PC-3 (cell line): ENCODE measurements around the gene RNASEH1. TPM values are rescaled to one million over a fixed set of nuclear protein-coding genes. Genes with fewer than 3 reads are reported as not detected.

ENCODE experiments used
- ATAC-seq: fragments of 200-7000 bp; cut with Tn5 transposase; 2 replicates; pipeline ENCODE4 v1.9.1; 2020; ENCODE audit warnings: mild to moderate bottlenecking, moderate library complexity
- BruUV-seq: library from RNA; stranded (reverse); fragments of 400-500 nt; replicated peaks from 2 replicates; lab custom pipeline; 2021; lab: Mats Ljungman, UMichigan
- CTCF ChIA-PET: fragments of 300-600 bp; sonication (Branson Sonifier 250); formaldehyde crosslinking; loops from one replicate; lab custom pipeline; 2022; ENCODE audit warnings: antibody characterized with exemption; lab: Charles Lee
- POLR2A ChIA-PET: fragments of 300-600 bp; sonication (Branson Sonifier 250); formaldehyde crosslinking; loops from one replicate; lab custom pipeline; 2022; ENCODE audit warnings: antibody characterized with exemption; ENCODE audit not compliant: unreplicated experiment; lab: Charles Lee
- DNase-seq: peaks from one replicate; pipeline ENCODE4 v3.0.0-alpha.2; 2015
- H2AFZ ChIP-seq: fragments of 300-600 bp; sonication (generic); 2 replicates; pipeline ENCODE4 v1.6.0; 2016; ENCODE audit warnings: antibody characterized with exemption, low read length
- H3F3A ChIP-seq: fragments of 300-600 bp; sonication (generic); one replicate; pipeline ENCODE4 v1.6.0; 2017; ENCODE audit warnings: antibody characterized with exemption, low read length, control low read depth, mild to moderate bottlenecking; ENCODE audit not compliant: unreplicated experiment
- H3K27ac ChIP-seq: fragments of 300-600 bp; sonication (generic); 2 replicates; pipeline ENCODE4 v1.5.1; 2016; ENCODE audit warnings: mild to moderate bottlenecking, low read length
- H3K27me3 ChIP-seq: fragments of 300-600 bp; sonication (generic); 2 replicates; pipeline ENCODE4 v1.6.1; 2016; ENCODE audit warnings: low read length, mixed read lengths
- H3K36me3 ChIP-seq: fragments of 300-600 bp; sonication (generic); 2 replicates; pipeline ENCODE4 v1.6.1; 2016; ENCODE audit warnings: low read depth, mixed run types, low read length, mixed read lengths
- H3K4me1 ChIP-seq: fragments of 300-600 bp; sonication (generic); 2 replicates; pipeline ENCODE4 v1.5.1; 2016; ENCODE audit warnings: low read length; ENCODE audit not compliant: insufficient read depth
- H3K4me2 ChIP-seq: fragments of 300-600 bp; sonication (generic); 2 replicates; pipeline ENCODE4 v1.6.0; 2016; ENCODE audit warnings: low read length
- H3K4me3 ChIP-seq: fragments of 300-600 bp; sonication (generic); 2 replicates; pipeline ENCODE4 v1.5.1; 2016; ENCODE audit warnings: mild to moderate bottlenecking, low read length, mixed read lengths
- H3K79me2 ChIP-seq: fragments of 300-600 bp; sonication (generic); 2 replicates; pipeline ENCODE4 v1.6.1; 2017; ENCODE audit warnings: low read length, mixed read lengths
- H3K9ac ChIP-seq: fragments of 300-600 bp; sonication (generic); 2 replicates; pipeline ENCODE4 v1.6.0; 2016; ENCODE audit warnings: mild to moderate bottlenecking, low read length
- H3K9me2 ChIP-seq: fragments of 300-600 bp; sonication (generic); replicated peaks from 2 replicates; pipeline ENCODE4 v1.6.1; 2016; ENCODE audit warnings: mixed run types, low read length, mixed read lengths
- H3K9me3 ChIP-seq: fragments of 300-600 bp; sonication (generic); 2 replicates; pipeline ENCODE4 v1.6.1; 2016; ENCODE audit warnings: low read length, mixed read lengths
- H4K20me1 ChIP-seq: fragments of 300-600 bp; sonication (generic); 2 replicates; pipeline ENCODE4 v1.6.1; 2016; ENCODE audit warnings: low read length, mixed read lengths
- CTCF ChIP-seq: fragments of 300-600 bp; sonication (generic); conservative IDR thresholded peaks from 2 replicates; pipeline ENCODE4 v1.5.1; 2017; ENCODE audit warnings: antibody characterized with exemption, low read depth, mild to moderate bottlenecking, low read length
- EZH2 ChIP-seq: fragments of 300-600 bp; sonication (generic); IDR thresholded peaks from one replicate; pipeline ENCODE4 v1.6.1; 2017; ENCODE audit warnings: antibody characterized with exemption, mild to moderate bottlenecking, low read length; ENCODE audit not compliant: unreplicated experiment
- EZH2phosphoT487 ChIP-seq: fragments of 300-600 bp; sonication (generic); IDR thresholded peaks from 2 replicates; pipeline ENCODE4 v1.6.1; 2018; ENCODE audit warnings: mild to moderate bottlenecking, antibody characterized with exemption, low read length, borderline replicate concordance
- intact Hi-C: fragments of 100-400 bp; cut with micrococcal nuclease; formaldehyde crosslinking; loops from 2 replicates; pipeline ENCODE4 v1.9.0; 2023
- total RNA-seq: library from RNA; depleted of rRNA; stranded (reverse); fragments of >200 nt; gene quantifications from 2 replicates; pipeline ENCODE4 v1.2.3, GENCODE V29; 2014

The RNASEH1 gene
- total RNA-seq, 1 experiment from 2014 or later, result 51.1 TPM

- Histone ChIP-seq H3K27ac (no peak overlapping the region), H4K20me1 (no peaks in the 10 kb centered on the region), H3K4me1 (no peaks in the 10 kb centered on the region), H3K9ac (no peak overlapping the region), H3F3A (no peaks in the 10 kb centered on the region), H3K27me3 (no peaks in the 10 kb centered on the region), H3K36me3 (no peaks in the 10 kb centered on the region), H3K4me2 (no peak overlapping the region), H2AFZ (no peak overlapping the region), H3K9me2 (no peaks in the 10 kb centered on the region), H3K4me3 (no peak overlapping the region), H3K9me3 (no peaks in the 10 kb centered on the region), H3K79me2 (no peaks in the 10 kb centered on the region)
- BruUV-seq, result no TSS peak
- intact Hi-C loops, result no loop called here
- DNase-seq (no peak), ATAC-seq (no peak)
- ChIA-PET CTCF (no interaction called here), POLR2A (no interaction called here)
- TF ChIP-seq CTCF, result no peak
- no peak for TF ChIP-seq EZH2
- TF ChIP-seq EZH2phosphoT487, result no peak
Observed at GRCh38 chr2:3595404-3595803, 37.3 kb upstream of the RNASEH1 start.

GRCh38 chr2:3594493-3595281, 36.6 kb upstream of the RNASEH1 start, which contains the start of gene COLEC11:
Gene COLEC11, plus strand, starts transcription at chr2:3595112. Its CDS starts 9,229 bp downstream, at chr2:3604341.
- Histone ChIP-seq H3K9me2 (no peaks in the 10 kb centered on the region), H3K4me2 (no peak within 1 kb of the TSS), H3K4me1 (no peaks in the 10 kb centered on the region), H3K36me3 (no peaks in the 10 kb centered on the region), H3K79me2 (no peaks in the 10 kb centered on the region), H3F3A (no peaks in the 10 kb centered on the region), H2AFZ (no peak within 1 kb of the TSS), H3K27me3 (no peaks in the 10 kb centered on the region), H3K4me3 (no peak within 1 kb of the TSS), H3K27ac (no peak within 1 kb of the TSS), H3K9me3 (no peaks in the 10 kb centered on the region), H4K20me1 (no peaks in the 10 kb centered on the region), H3K9ac (no peak within 1 kb of the TSS)
- no peak for DNase-seq
- TF ChIP-seq CTCF, result no peak
- no TSS peak for BruUV-seq
- intact Hi-C loops, result no loop called here
- ChIA-PET CTCF (no interaction called here), POLR2A (no interaction called here)
- ATAC-seq, result no peak

- ATAC-seq (no peak), DNase-seq (no peak)
- no peaks in the 10 kb centered on the region for H3K9me3 ChIP-seq
- no peaks in the 10 kb centered on the region for H3K9me2 ChIP-seq
- ChIA-PET CTCF (no interaction called here), POLR2A (no interaction called here)
- no peaks in the 10 kb centered on the region for H3K27me3 ChIP-seq
- no TSS peak for BruUV-seq
- no peaks in the 10 kb centered on the region for H4K20me1 ChIP-seq
- peaks cover 9% of the 10 kb centered on the region for H3K4me1 ChIP-seq
- TF ChIP-seq CTCF, result no peak
- no peak for TF ChIP-seq EZH2phosphoT487
- no peak for TF ChIP-seq EZH2
- H3K4me2 ChIP-seq, result no peak overlapping the region
- H3F3A ChIP-seq, result no peaks in the 10 kb centered on the region
- H2AFZ ChIP-seq, result no peak overlapping the region
- H3K36me3 ChIP-seq, result no peaks in the 10 kb centered on the region; the same call in 1 of the 2 replicates
- H3K79me2 ChIP-seq, result no peaks in the 10 kb centered on the region
- no peak overlapping the region for H3K4me3 ChIP-seq
- intact Hi-C loops, result no loop called here
- no peak overlapping the region for H3K27ac ChIP-seq
- H3K9ac ChIP-seq, result no peak overlapping the region
Observed at GRCh38 chr2:3589086-3589485, 31.0 kb upstream of the RNASEH1 start.
